K562 (cell line): ENCODE data around the gene CRLF2. TPM values are rescaled to one million over a fixed set of nuclear protein-coding genes. Genes with fewer than 3 reads are reported as not detected.

ENCODE experiments used
- CBX8 ChIP-seq: fragments of 200-600 bp; sonication (generic); IDR thresholded peaks from 2 replicates; pipeline ENCODE4 v1.6.1; 2012; ENCODE audit warnings: borderline replicate concordance, mixed run types, low read depth, mild to moderate bottlenecking, moderate library complexity, mixed read lengths, low read length, control low read depth, inconsistent platforms; ENCODE audit not compliant: poor library complexity, severe bottlenecking; ENCODE audit errors: extremely low read depth
- GABPA ChIP-seq: fragments of 200-800 bp; sonication (Bioruptor generic); conservative IDR thresholded peaks from 2 replicates; pipeline ENCODE4 v1.6.1; 2016; ENCODE audit warnings: low read depth, missing genetic modification characterization, missing compliant biosample characterization
- GATAD2A ChIP-seq: fragments of 450-650 bp; IDR thresholded peaks from 2 replicates; pipeline ENCODE4 v1.6.1; 2017
- JUND ChIP-seq, 2 experiments: IDR thresholded peaks; 2 replicates in 1 of 2; 3 replicates in 1 of 2; pipeline ENCODE4 v1.6.1; 2011; ENCODE audit warnings: borderline replicate concordance in 2 of 2, low read depth in 2 of 2, low read length in 2 of 2, improper control_type of control experiment in 1 of 2, missing biosample characterization in 1 of 2, missing genetic modification characterization in 1 of 2, missing genetic modification reagents in 1 of 2
- NR2C2 ChIP-seq, 2 experiments: fragments of 200-800 bp in 1 of 2; sonication (Bioruptor generic) in 1 of 2; sonication (generic) in 1 of 2; formaldehyde crosslinking in 1 of 2; IDR thresholded peaks; 2 replicates each; pipeline versions ENCODE4 v1.6.1 to v1.8.0; 2016 to 2022; ENCODE audit warnings: mild to moderate bottlenecking in 1 of 2, missing compliant biosample characterization in 1 of 2, missing genetic modification characterization in 1 of 2, missing genetic modification reagents in 1 of 2
- PCBP2 ChIP-seq: fragments of 200-400 bp; formaldehyde crosslinking; IDR thresholded peaks from 2 replicates; pipeline ENCODE4 v1.6.1; 2018; ENCODE audit warnings: low read length, low read depth, mild to moderate bottlenecking, moderate library complexity; ENCODE audit not compliant: poor library complexity, severe bottlenecking
- RBM34 ChIP-seq: fragments of 200-400 bp; formaldehyde crosslinking; IDR thresholded peaks from 2 replicates; pipeline ENCODE4 v1.6.1; 2018; ENCODE audit warnings: low read length, borderline replicate concordance; ENCODE audit not compliant: insufficient read depth
- SMC3 ChIP-seq: conservative IDR thresholded peaks from 2 replicates; pipeline ENCODE4 v1.6.1; 2011; ENCODE audit warnings: low read depth, low read length, improper control_type of control experiment; ENCODE audit not compliant: insufficient read depth
- TOE1 ChIP-seq, 2 experiments: fragments of 450-650 bp in 1 of 2; sonication (generic) in 1 of 2; formaldehyde crosslinking in 1 of 2; IDR thresholded peaks; 2 replicates each; pipeline versions ENCODE4 v1.7.1 to v1.8.0; 2016 to 2022; ENCODE audit warnings: borderline replicate concordance in 2 of 2, mild to moderate bottlenecking in 2 of 2, antibody characterized with exemption in 1 of 2, inconsistent platforms in 1 of 2, low read depth in 1 of 2, missing genetic modification reagents in 1 of 2, moderate library complexity in 1 of 2
- ZBTB33 ChIP-seq: sonication (generic); formaldehyde crosslinking; IDR thresholded peaks from 2 replicates; pipeline ENCODE4 v1.8.1; 2023; ENCODE audit warnings: mild to moderate bottlenecking, missing genetic modification reagents
- ZNF133 ChIP-seq: fragments of 250-450 bp; sonication (Bioruptor Pico); IDR thresholded peaks from 2 replicates; pipeline ENCODE4 v1.4.0; 2020; ENCODE audit warnings: mild to moderate bottlenecking
- polyA plus RNA-seq, 8 experiments: library from polyadenylated mRNA; depleted of rRNA in 4 of 8; stranded (reverse) in 5 of 8; unstranded in 3 of 8; fragments of >200 nt; fragmentation: Nextera tagmentation in 2 of 8; fragmentation: Illumina TruSeq in 1 of 8; extraction: Ambion mirVana in 2 of 8; extraction: Trizol in 1 of 8; gene quantifications; 2 replicates each; pipeline versions ENCODE4 v1.2.1 to v1.2.3, GENCODE V29; 2011 to 2014; ENCODE audit warnings: inconsistent platforms in 1 of 8, missing spikeins in 1 of 8
- total RNA-seq, 7 experiments: library from RNA; depleted of rRNA in 6 of 7; stranded (reverse); fragments of >200 nt in 6 of 7; fragmentation: Illumina TruSeq in 2 of 7; extraction: Trizol in 2 of 7; gene quantifications; 2 replicates each; pipeline versions ENCODE4 v1.2.1 to v1.2.3, GENCODE V29; 2011 to 2021; ENCODE audit warnings: low replicate concordance in 1 of 7
- TF ChIP-seq, protein P1 (sequence below): sonication (generic); formaldehyde crosslinking; IDR thresholded peaks from 2 replicates; pipeline ENCODE4 v1.8.1; 2022; ENCODE audit warnings: missing genetic modification reagents
- TF ChIP-seq, protein P2 (sequence below), 2 experiments: fragments of 450-650 bp; formaldehyde crosslinking in 1 of 2; IDR thresholded peaks; 2 replicates each; pipeline versions ENCODE4 v1.4.0 to v1.6.1; 2014 to 2020; ENCODE audit warnings: mild to moderate bottlenecking in 2 of 2, borderline replicate concordance in 1 of 2, low read depth in 1 of 2

Gene CRLF2
- total and polyA plus RNA-seq, 9 of the 15 experiments (the other 6 are each of a cell fraction or from before 2014, with no cell fraction given): not detected

- TF ChIP-seq, protein P1, sequence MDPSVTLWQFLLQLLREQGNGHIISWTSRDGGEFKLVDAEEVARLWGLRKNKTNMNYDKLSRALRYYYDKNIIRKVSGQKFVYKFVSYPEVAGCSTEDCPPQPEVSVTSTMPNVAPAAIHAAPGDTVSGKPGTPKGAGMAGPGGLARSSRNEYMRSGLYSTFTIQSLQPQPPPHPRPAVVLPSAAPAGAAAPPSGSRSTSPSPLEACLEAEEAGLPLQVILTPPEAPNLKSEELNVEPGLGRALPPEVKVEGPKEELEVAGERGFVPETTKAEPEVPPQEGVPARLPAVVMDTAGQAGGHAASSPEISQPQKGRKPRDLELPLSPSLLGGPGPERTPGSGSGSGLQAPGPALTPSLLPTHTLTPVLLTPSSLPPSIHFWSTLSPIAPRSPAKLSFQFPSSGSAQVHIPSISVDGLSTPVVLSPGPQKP (CRISPR knock-in tag): no peak
- TF ChIP-seq RBM34 (no peak), TOE1 (IDR thresholded peaks at IDR 0.05; ENCODE audit: borderline replicate concordance) (peak; percentile 37; the same call in 1 of the 2 replicates), TOE1 (CRISPR knock-in tag; IDR thresholded peaks at IDR 0.05; ENCODE audit: borderline replicate concordance, low read depth) (no peak), PCBP2 (no peak), NR2C2 (CRISPR knock-in tag; IDR thresholded peaks at IDR 0.05) (no peak), NR2C2 (tag; IDR thresholded peaks at IDR 0.05) (no peak), CBX8 (no peak), JUND (IDR thresholded peaks at IDR 0.05; ENCODE audit: borderline replicate concordance, low read depth, low read length) (no peak), JUND (tag; IDR thresholded peaks at IDR 0.05; ENCODE audit: borderline replicate concordance, low read depth, low read length) (no peak), GABPA (no peak), GATAD2A (no peak), ZBTB33 (CRISPR knock-in tag) (no peak), SMC3 (peak; percentile 28; the same call in 1 of the 2 replicates), ZNF133 (CRISPR knock-in tag) (no peak)
- TF ChIP-seq, protein P2, sequence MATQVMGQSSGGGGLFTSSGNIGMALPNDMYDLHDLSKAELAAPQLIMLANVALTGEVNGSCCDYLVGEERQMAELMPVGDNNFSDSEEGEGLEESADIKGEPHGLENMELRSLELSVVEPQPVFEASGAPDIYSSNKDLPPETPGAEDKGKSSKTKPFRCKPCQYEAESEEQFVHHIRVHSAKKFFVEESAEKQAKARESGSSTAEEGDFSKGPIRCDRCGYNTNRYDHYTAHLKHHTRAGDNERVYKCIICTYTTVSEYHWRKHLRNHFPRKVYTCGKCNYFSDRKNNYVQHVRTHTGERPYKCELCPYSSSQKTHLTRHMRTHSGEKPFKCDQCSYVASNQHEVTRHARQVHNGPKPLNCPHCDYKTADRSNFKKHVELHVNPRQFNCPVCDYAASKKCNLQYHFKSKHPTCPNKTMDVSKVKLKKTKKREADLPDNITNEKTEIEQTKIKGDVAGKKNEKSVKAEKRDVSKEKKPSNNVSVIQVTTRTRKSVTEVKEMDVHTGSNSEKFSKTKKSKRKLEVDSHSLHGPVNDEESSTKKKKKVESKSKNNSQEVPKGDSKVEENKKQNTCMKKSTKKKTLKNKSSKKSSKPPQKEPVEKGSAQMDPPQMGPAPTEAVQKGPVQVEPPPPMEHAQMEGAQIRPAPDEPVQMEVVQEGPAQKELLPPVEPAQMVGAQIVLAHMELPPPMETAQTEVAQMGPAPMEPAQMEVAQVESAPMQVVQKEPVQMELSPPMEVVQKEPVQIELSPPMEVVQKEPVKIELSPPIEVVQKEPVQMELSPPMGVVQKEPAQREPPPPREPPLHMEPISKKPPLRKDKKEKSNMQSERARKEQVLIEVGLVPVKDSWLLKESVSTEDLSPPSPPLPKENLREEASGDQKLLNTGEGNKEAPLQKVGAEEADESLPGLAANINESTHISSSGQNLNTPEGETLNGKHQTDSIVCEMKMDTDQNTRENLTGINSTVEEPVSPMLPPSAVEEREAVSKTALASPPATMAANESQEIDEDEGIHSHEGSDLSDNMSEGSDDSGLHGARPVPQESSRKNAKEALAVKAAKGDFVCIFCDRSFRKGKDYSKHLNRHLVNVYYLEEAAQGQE (IDR thresholded peaks at IDR 0.05; ENCODE audit: borderline replicate concordance): peak; percentile 40; the same call in 1 of the 2 replicates
- TF ChIP-seq, protein P2 (CRISPR knock-in tag; IDR thresholded peaks at IDR 0.05; ENCODE audit: low read depth): no peak
Observed at GRCh38 chrX:1246816-1247215, 34.4 kb upstream of the CRLF2 start (continued).
